Measurements from ENCODE around the gene GAK. TPM values are rescaled to one million over a fixed set of nuclear protein-coding genes. Genes with fewer than 3 reads are reported as not detected.

The GAK gene
- total and polyA plus RNA-seq, 5 donors from 2014 or later, result 37.5 to 254 (median 40.0) TPM

GRCh38 chr4:895596-895995, 36.5 kb downstream of the GAK start:
- H3K27ac Mint-ChIP-seq, result no peak overlapping the region

GRCh38 chr4:893995-894705, 38.0 kb downstream of the GAK start:
- DNase-seq, result no peak

More at GRCh38 chr4:895596-895995, 36.5 kb downstream of the GAK start:
- no peak for ATAC-seq (ENCODE audit: low read depth in 2 of 2)
- Mint-ChIP-seq H3K36me3 (peaks cover 20% of the 10 kb centered on the region), H3K9me3 (no peaks in the 10 kb centered on the region), H3K4me1 (peaks cover 0 to 7% (median 2%) of the 10 kb centered on the region in 4 donors), H3K27me3 (no peaks in the 10 kb centered on the region), H3K4me3 (no peak overlapping the region)
- H3K9me3 ChIP-seq (ENCODE audit: control insufficient read depth in 2 of 2, low read length in 2 of 2), result no peaks in the 10 kb centered on the region
- no peak overlapping the region for H3K27ac ChIP-seq (ENCODE audit: insufficient read depth, low read length, poor library complexity, severe bottlenecking)
- no peak for DNase-seq
- H3K4me3 ChIP-seq (ENCODE audit: low read depth, low read length), result no peak overlapping the region
- no peaks in the 10 kb centered on the region for H3K27me3 ChIP-seq (ENCODE audit: control insufficient read depth, insufficient read depth, low read length)
- no peaks in the 10 kb centered on the region for H3K4me1 ChIP-seq (ENCODE audit: control insufficient read depth, insufficient read depth, low read length, poor library complexity, severe bottlenecking)
- H3K36me3 ChIP-seq (ENCODE audit: control insufficient read depth, insufficient read depth, low read length), result peaks cover 42% of the 10 kb centered on the region

GRCh38 chr4:893276-893994, 38.7 kb downstream of the GAK start:
- H3K4me1 ChIP-seq (ENCODE audit: control insufficient read depth, insufficient read depth, low read length, poor library complexity, severe bottlenecking), result no peaks in the 10 kb centered on the region
- H3K36me3 ChIP-seq (ENCODE audit: control insufficient read depth, insufficient read depth, low read length), result peaks cover 44% of the 10 kb centered on the region
- Mint-ChIP-seq H3K27ac (no peak overlapping the region), H3K9me3 (no peaks in the 10 kb centered on the region), H3K36me3 (peaks cover 11% of the 10 kb centered on the region), H3K27me3 (no peaks in the 10 kb centered on the region), H3K4me3 (no peak overlapping the region), H3K4me1 (no peaks in the 10 kb centered on the region)
- no peaks in the 10 kb centered on the region for H3K27me3 ChIP-seq (ENCODE audit: control insufficient read depth, insufficient read depth, low read length)
- ATAC-seq (ENCODE audit: low read depth in 2 of 2) (no peak), DNase-seq (no peak)
- H3K4me3 ChIP-seq (ENCODE audit: low read depth, low read length), result no peak overlapping the region
- H3K9me3 ChIP-seq (ENCODE audit: control insufficient read depth in 2 of 2, low read length in 2 of 2), result no peaks in the 10 kb centered on the region
- no peak overlapping the region for H3K27ac ChIP-seq (ENCODE audit: insufficient read depth, low read length, poor library complexity, severe bottlenecking)

More at GRCh38 chr4:893995-894705, 38.0 kb downstream of the GAK start:
- Mint-ChIP-seq H3K27me3 (no peaks in the 10 kb centered on the region), H3K9me3 (no peaks in the 10 kb centered on the region), H3K4me3 (no peak overlapping the region), H3K27ac (no peak overlapping the region), H3K4me1 (peaks cover 0 to 1% (median under 1%) of the 10 kb centered on the region in 4 donors), H3K36me3 (peaks cover 13% of the 10 kb centered on the region)
- Histone ChIP-seq H3K27ac (ENCODE audit: insufficient read depth, low read length, poor library complexity, severe bottlenecking) (no peak overlapping the region), H3K4me3 (ENCODE audit: low read depth, low read length) (no peak overlapping the region), H3K9me3 (ENCODE audit: control insufficient read depth in 2 of 2, low read length in 2 of 2) (no peaks in the 10 kb centered on the region), H3K4me1 (ENCODE audit: control insufficient read depth, insufficient read depth, low read length, poor library complexity, severe bottlenecking) (no peaks in the 10 kb centered on the region), H3K36me3 (ENCODE audit: control insufficient read depth, insufficient read depth, low read length) (peaks cover 42% of the 10 kb centered on the region), H3K27me3 (ENCODE audit: control insufficient read depth, insufficient read depth, low read length) (no peaks in the 10 kb centered on the region)
- ATAC-seq (ENCODE audit: low read depth in 2 of 2), result no peak

GRCh38 chr4:892780-893179, 39.3 kb downstream of the GAK start:
- Mint-ChIP-seq H3K4me1 (peaks cover 0 to under 1% (median 0%) of the 10 kb centered on the region in 4 donors), H3K27ac (no peak overlapping the region), H3K9me3 (no peaks in the 10 kb centered on the region), H3K27me3 (no peaks in the 10 kb centered on the region), H3K4me3 (no peak overlapping the region), H3K36me3 (peaks cover 13% of the 10 kb centered on the region)
- Histone ChIP-seq H3K4me1 (ENCODE audit: control insufficient read depth, insufficient read depth, low read length, poor library complexity, severe bottlenecking) (no peaks in the 10 kb centered on the region), H3K27me3 (ENCODE audit: control insufficient read depth, insufficient read depth, low read length) (no peaks in the 10 kb centered on the region), H3K9me3 (ENCODE audit: control insufficient read depth in 2 of 2, low read length in 2 of 2) (no peaks in the 10 kb centered on the region), H3K27ac (ENCODE audit: insufficient read depth, low read length, poor library complexity, severe bottlenecking) (no peak overlapping the region), H3K36me3 (ENCODE audit: control insufficient read depth, insufficient read depth, low read length) (peaks cover 44% of the 10 kb centered on the region), H3K4me3 (ENCODE audit: low read depth, low read length) (no peak overlapping the region)
- no peak for DNase-seq
- ATAC-seq (ENCODE audit: low read depth in 2 of 2), result no peak

DNA sequence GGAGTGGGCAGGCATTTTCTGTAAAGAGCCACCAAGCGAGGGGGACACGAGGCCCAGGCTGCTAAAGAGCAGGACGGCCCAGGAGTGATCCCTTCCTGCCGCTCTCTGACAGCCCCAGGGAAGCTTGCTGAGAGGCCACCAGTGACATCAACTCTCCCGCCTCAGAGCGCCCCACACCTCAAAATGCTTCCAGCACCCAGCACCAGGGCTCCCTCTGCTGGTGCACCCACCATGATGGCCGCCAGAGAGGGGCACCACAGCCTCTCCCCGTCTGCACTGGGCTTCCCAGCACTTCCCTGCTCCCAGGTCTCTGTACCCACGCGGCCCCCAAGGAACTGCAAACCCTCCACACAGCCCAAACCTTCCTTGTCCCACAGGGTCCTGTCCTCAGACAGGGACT, 40.4 kb downstream of the GAK start:
- Histone ChIP-seq H3K36me3 (ENCODE audit: control insufficient read depth, insufficient read depth, low read length) (peaks cover 41% of the 10 kb centered on the region), H3K27ac (ENCODE audit: insufficient read depth, low read length, poor library complexity, severe bottlenecking) (no peak overlapping the region), H3K4me1 (ENCODE audit: control insufficient read depth, insufficient read depth, low read length, poor library complexity, severe bottlenecking) (no peaks in the 10 kb centered on the region), H3K9me3 (ENCODE audit: control insufficient read depth in 2 of 2, low read length in 2 of 2) (no peaks in the 10 kb centered on the region), H3K4me3 (ENCODE audit: low read depth, low read length) (no peak overlapping the region), H3K27me3 (ENCODE audit: control insufficient read depth, insufficient read depth, low read length) (no peaks in the 10 kb centered on the region)
- no peak overlapping the region for H3K27ac Mint-ChIP-seq
- DNase-seq (peak in 1 of 3 donors; percentile 15), ATAC-seq (ENCODE audit: low read depth in 2 of 2) (no peak)
- H3K36me3 Mint-ChIP-seq, result peaks cover 17% of the 10 kb centered on the region
- H3K4me1 Mint-ChIP-seq, result peaks cover 0 to 4% (median 0%) of the 10 kb centered on the region in 4 donors
- no peaks in the 10 kb centered on the region for H3K9me3 Mint-ChIP-seq
- no peaks in the 10 kb centered on the region for H3K27me3 Mint-ChIP-seq
- no peak overlapping the region for H3K4me3 Mint-ChIP-seq

- peaks cover 0 to 4% (median 0%) of the 10 kb centered on the region in 4 donors for H3K4me1 Mint-ChIP-seq
These were observed 42.0 kb downstream of the GAK start for GRCh38 chr4:890036-890695.

DNA sequence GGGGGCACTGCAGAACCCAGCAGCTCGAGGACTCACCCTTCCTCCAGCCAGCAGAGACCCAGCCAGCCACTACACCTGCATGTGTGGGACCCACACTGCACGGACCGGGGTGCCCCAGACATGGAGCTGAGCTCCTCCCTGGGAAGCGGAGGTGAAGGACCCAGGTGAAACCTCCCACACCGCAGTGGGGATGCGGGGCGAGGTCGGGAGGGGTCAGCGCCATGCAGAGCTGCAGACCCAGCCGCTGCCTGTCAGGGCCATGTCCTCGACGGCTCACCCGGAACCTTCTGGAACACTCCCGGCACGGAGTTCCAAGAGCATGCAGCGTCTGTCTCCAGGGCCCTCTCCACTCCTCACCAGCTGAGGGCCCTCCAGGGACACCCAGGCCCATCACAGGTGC, 42.6 kb downstream of the GAK start:
- H3K36me3 ChIP-seq (ENCODE audit: control insufficient read depth, insufficient read depth, low read length), result peaks cover 41% of the 10 kb centered on the region
- no peak overlapping the region for H3K4me3 ChIP-seq (ENCODE audit: low read depth, low read length)
- no peaks in the 10 kb centered on the region for H3K9me3 ChIP-seq (ENCODE audit: control insufficient read depth in 2 of 2, low read length in 2 of 2)
- Mint-ChIP-seq H3K4me3 (no peak overlapping the region), H3K36me3 (peaks cover 18% of the 10 kb centered on the region), H3K27me3 (no peaks in the 10 kb centered on the region), H3K9me3 (no peaks in the 10 kb centered on the region), H3K4me1 (peaks cover 0 to 4% (median 0%) of the 10 kb centered on the region in 4 donors), H3K27ac (no peak overlapping the region)
- H3K27ac ChIP-seq (ENCODE audit: insufficient read depth, low read length, poor library complexity, severe bottlenecking), result no peak overlapping the region
- DNase-seq, result no peak
- no peak for ATAC-seq (ENCODE audit: low read depth in 2 of 2)
- H3K4me1 ChIP-seq (ENCODE audit: control insufficient read depth, insufficient read depth, low read length, poor library complexity, severe bottlenecking), result no peaks in the 10 kb centered on the region
- H3K27me3 ChIP-seq (ENCODE audit: control insufficient read depth, insufficient read depth, low read length), result no peaks in the 10 kb centered on the region

More at GRCh38 chr4:890036-890695, 42.0 kb downstream of the GAK start:
- Mint-ChIP-seq H3K9me3 (no peaks in the 10 kb centered on the region), H3K4me3 (peak overlapping the region in 1 of 4 donors; percentile 51), H3K36me3 (peaks cover 18% of the 10 kb centered on the region), H3K27me3 (no peaks in the 10 kb centered on the region), H3K27ac (no peak overlapping the region)
- Histone ChIP-seq H3K27ac (ENCODE audit: insufficient read depth, low read length, poor library complexity, severe bottlenecking) (no peak overlapping the region), H3K9me3 (ENCODE audit: control insufficient read depth in 2 of 2, low read length in 2 of 2) (no peaks in the 10 kb centered on the region), H3K4me3 (ENCODE audit: low read depth, low read length) (no peak overlapping the region), H3K4me1 (ENCODE audit: control insufficient read depth, insufficient read depth, low read length, poor library complexity, severe bottlenecking) (no peaks in the 10 kb centered on the region), H3K36me3 (ENCODE audit: control insufficient read depth, insufficient read depth, low read length) (peaks cover 39% of the 10 kb centered on the region), H3K27me3 (ENCODE audit: control insufficient read depth, insufficient read depth, low read length) (no peaks in the 10 kb centered on the region)
- ATAC-seq (ENCODE audit: low read depth in 2 of 2) (no peak), DNase-seq (no peak)
